BE2C (cell line): ENCODE measurements around the gene HMGN3.

ENCODE experiments used
- DNase-seq: peaks from one replicate; pipeline ENCODE4 v3.0.0-alpha.2; 2020
- H3K27me3 ChIP-seq: fragments of 250-450 bp; sonication (Bioruptor Pico); 2 replicates; pipeline ENCODE4 v1.5.1; 2020; ENCODE audit warnings: mild to moderate bottlenecking
- H3K36me3 ChIP-seq: fragments of 250-450 bp; sonication (Bioruptor Pico); 2 replicates; pipeline ENCODE4 v1.5.1; 2020; ENCODE audit warnings: mild to moderate bottlenecking
- H3K4me1 ChIP-seq: fragments of 250-450 bp; sonication (Bioruptor Pico); 2 replicates; pipeline ENCODE4 v1.5.1; 2020
- H3K4me3 ChIP-seq: 2 replicates; pipeline ENCODE4 v1.5.1; 2011; ENCODE audit warnings: low read depth, low read length
- H3K9me3 ChIP-seq: fragments of 250-450 bp; sonication (Bioruptor Pico); 2 replicates; pipeline ENCODE4 v1.5.1; 2020
- TF ChIP-seq, protein P1 (sequence below): IDR thresholded peaks from 2 replicates; pipeline ENCODE4 v1.5.1; 2012; ENCODE audit warnings: mild to moderate bottlenecking, low read depth, low read length

HMGN3 gene

DNA sequence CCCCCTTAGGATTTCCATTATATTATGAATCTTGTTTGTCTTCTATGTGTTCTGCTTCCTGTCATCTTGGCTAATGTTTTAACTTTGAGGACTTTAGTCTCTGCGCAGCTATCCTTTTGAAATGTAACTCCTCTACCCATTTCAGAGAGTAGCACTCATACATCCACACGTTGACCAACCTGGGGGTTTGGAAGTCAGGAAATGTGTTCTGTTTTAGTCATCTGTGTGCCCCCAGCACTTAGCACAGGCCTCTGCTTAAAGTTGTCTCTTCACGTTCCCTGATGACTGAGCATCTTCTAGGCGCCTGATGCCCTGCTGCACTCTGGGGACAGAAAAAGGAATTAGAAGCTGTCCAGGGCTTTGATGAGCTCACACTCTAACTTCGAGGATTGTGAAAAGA is 47.9 kb downstream of the HMGN3 start:
- DNase-seq, result no peak
- Histone ChIP-seq H3K4me3 (no peak overlapping the region), H3K4me1 (no peaks in the 10 kb centered on the region), H3K27me3 (no peaks in the 10 kb centered on the region), H3K9me3 (peaks cover 3% of the 10 kb centered on the region; the same call in 1 of the 2 replicates), H3K36me3 (no peaks in the 10 kb centered on the region)
- TF ChIP-seq, protein P1, sequence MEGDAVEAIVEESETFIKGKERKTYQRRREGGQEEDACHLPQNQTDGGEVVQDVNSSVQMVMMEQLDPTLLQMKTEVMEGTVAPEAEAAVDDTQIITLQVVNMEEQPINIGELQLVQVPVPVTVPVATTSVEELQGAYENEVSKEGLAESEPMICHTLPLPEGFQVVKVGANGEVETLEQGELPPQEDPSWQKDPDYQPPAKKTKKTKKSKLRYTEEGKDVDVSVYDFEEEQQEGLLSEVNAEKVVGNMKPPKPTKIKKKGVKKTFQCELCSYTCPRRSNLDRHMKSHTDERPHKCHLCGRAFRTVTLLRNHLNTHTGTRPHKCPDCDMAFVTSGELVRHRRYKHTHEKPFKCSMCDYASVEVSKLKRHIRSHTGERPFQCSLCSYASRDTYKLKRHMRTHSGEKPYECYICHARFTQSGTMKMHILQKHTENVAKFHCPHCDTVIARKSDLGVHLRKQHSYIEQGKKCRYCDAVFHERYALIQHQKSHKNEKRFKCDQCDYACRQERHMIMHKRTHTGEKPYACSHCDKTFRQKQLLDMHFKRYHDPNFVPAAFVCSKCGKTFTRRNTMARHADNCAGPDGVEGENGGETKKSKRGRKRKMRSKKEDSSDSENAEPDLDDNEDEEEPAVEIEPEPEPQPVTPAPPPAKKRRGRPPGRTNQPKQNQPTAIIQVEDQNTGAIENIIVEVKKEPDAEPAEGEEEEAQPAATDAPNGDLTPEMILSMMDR, result no peak

DNA sequence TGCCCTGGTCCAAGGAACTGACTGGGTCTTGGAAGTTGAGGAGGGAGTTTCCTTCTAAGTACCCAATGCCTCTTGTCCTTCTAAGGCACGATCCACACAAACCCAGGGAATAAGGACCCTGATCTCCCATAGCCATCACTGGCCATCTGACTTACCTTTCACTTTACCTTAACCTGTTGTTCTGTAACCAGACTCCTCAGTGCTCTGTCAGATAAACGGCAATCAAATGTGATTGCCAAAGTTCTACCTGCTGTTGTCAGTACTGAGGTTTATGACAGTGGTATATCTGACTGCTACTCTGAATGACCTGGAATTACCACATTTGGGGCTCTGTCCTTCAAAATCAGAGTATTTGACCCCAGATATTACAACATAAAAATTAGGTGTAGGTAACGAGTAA is 49.8 kb downstream of the HMGN3 start:
- H3K36me3 ChIP-seq, result no peaks in the 10 kb centered on the region
- no peaks in the 10 kb centered on the region for H3K27me3 ChIP-seq
- no peaks in the 10 kb centered on the region for H3K9me3 ChIP-seq
- no peak overlapping the region for H3K4me3 ChIP-seq
- H3K4me1 ChIP-seq, result peaks cover 4% of the 10 kb centered on the region
- no peak for DNase-seq
- TF ChIP-seq, protein P1, result no peak

DNA sequence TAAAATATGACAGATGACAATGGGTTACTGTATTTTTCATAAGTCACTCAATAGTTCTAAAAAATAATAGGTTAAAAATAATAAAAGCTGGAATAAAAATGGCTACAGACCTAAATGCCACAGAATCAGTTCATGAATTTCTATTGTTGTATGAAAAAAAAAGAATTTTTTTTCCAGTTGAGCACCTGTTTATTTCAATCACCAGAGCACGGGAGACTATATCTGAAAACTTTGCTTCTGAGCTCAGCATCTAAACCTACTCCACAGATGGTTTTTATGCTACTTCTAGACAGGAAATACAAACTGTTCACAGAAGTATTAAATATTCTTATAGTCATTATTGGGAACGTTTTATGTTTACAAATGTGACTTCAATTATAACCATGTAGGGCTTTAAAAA is 50.4 kb downstream of the HMGN3 start:
- Histone ChIP-seq H3K4me1 (peaks cover 4% of the 10 kb centered on the region), H3K4me3 (no peak overlapping the region), H3K27me3 (no peaks in the 10 kb centered on the region), H3K9me3 (no peaks in the 10 kb centered on the region), H3K36me3 (no peaks in the 10 kb centered on the region)
- TF ChIP-seq, protein P1, result no peak
- DNase-seq, result no peak

DNA sequence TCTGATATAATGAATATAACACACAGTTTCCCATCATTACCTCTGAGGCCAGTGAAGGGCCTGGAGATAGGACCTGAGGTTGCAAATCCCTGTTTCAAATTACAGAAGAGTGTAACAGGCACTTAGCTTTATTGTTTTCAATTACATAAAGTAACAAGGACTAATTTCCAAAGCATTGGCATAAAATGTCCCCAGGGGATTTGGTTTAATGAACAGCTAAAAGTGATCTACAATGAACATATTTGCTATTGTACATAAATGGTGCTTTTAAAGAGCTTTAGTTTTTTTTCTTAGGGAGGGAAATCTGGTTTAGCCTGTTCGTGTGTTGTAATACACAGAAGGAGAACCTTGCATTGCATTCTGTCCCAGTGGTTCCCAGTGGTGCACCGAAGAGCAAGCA is 54.4 kb downstream of the HMGN3 start:
- no peak for DNase-seq
- TF ChIP-seq, protein P1, result no peak
- Histone ChIP-seq H3K36me3 (no peaks in the 10 kb centered on the region), H3K4me3 (no peak overlapping the region), H3K9me3 (no peaks in the 10 kb centered on the region), H3K27me3 (no peaks in the 10 kb centered on the region), H3K4me1 (peaks cover 4% of the 10 kb centered on the region)

DNA sequence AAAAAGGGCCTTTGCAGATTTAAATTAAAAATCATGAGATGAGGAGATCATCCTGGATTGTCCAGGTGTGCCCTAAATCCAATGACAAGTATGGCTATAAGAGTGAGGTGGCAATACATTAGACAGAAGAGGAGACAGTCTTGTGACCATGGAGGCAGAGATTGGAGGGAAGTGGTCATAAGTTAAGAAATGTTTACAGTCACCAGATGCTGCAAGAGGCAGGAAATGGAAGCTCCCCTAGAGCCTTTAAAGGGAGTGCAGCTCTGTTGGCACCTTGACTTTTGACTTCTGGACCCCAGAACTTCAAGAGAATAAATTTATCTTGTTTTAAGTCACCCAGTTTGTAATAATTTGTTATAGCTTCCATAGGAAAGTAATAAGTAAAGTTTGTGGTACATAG is 61.1 kb downstream of the HMGN3 start:
- no peaks in the 10 kb centered on the region for H3K27me3 ChIP-seq
- DNase-seq, result no peak

DNA sequence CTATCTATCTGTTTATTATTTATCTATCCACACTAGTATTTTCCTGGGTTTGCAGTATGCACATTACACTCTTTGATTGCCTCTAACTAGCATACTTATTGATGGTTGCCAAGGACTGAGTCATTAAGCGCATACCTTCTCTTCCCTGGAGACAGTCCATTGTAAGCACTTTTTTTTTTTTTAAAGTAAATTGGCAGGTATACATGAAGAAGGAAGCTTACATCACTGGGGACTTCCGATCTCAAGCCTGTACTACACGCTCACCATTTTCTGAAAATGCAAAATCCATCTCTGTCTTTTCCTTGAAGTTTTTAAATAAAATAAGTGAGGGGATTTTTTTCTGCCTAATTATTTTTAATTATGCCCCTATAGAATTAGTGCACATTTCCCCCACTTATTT is 63.5 kb downstream of the HMGN3 start:
- Histone ChIP-seq H3K36me3 (no peaks in the 10 kb centered on the region), H3K9me3 (no peaks in the 10 kb centered on the region), H3K4me1 (peaks cover 5% of the 10 kb centered on the region), H3K4me3 (no peak overlapping the region), H3K27me3 (no peaks in the 10 kb centered on the region)
- TF ChIP-seq, protein P1, result no peak
- DNase-seq, result no peak

More for the DNA sequence above, 61.1 kb downstream of the HMGN3 start:
- H3K9me3 ChIP-seq, result no peaks in the 10 kb centered on the region
- TF ChIP-seq, protein P1, result no peak
- no peaks in the 10 kb centered on the region for H3K36me3 ChIP-seq
- H3K4me1 ChIP-seq, result peaks cover 2% of the 10 kb centered on the region
- H3K4me3 ChIP-seq, result no peak overlapping the region
